ENCODE results near the gene FMN1.

Gene FMN1

DNA sequence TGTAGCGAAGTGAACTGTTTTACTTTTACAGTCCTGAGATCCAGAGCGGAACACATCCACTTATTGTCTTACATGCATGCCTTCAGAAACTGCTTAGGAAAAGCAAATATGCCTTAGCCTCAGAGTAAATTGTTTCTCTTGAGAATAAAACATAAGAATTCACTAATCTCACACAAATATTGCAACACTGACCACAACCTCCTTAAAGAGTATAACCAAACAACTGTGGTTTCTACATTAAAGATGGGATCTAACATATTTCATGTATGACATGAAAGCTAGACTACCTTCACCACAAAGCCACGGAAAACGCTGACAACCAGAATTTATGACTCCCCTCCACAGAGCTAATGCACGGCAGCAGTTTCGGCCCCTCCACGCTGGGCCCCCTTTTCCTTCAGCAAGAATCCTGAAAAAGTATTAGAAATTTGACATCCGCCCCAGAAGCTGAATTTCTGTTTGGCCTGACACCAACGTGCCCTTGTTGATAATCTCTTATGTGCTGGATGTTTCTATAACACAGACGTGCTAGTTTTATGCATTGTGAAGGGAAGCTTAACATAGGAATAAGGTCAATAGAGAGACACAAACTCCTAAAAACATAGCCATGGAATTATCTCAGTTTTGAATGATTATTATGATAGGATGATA, 392.1 kb downstream of the FMN1 start:
- DNase-seq, result no peak

DNA sequence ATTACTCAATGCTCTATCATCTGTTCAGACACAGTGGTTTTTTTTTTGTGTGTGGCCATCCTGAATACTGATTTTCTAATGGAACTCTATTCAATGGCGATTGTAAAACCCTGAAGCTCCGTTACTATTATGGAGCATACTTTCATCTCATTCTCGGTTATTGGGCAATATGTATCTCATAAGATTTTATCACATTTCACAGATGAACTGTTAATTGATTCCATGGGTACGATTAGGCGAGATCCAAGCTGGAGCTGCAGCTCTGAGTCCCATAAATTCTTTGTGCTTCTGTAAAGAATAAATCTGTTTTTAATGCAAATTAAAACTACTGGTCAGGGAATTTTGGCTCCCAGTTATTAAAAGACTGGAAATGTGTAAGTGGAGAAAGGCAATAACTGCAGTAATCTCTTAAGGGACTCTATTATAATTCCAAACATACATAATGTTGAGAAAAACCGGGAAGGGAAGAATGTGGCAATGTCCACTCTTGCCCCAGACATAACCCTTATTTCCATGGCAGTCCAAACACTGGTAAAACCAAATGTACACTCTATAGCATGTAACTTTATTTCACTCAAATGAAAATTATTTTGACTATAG, 394.5 kb downstream of the FMN1 start:
- DNase-seq, result no peak

DNA sequence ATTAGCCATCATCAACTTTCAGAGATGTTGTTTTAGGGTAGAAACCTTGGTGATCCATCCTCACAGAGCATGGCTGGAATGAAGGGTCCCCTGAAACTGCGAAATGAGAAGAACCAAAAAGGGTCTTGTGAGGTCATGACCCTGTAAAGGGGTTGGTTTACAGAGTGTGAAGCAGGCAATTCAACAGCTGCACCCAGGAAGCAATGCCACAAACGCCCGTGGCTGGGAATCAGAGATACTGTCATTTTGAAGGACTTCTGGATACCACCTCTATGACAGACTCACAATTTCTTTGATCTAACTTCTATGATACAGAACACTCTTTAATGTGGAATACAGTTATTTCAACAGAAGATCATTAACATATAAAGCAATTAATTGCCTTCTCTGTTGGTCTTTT, 397.7 kb downstream of the FMN1 start:
- no peak for DNase-seq

DNA sequence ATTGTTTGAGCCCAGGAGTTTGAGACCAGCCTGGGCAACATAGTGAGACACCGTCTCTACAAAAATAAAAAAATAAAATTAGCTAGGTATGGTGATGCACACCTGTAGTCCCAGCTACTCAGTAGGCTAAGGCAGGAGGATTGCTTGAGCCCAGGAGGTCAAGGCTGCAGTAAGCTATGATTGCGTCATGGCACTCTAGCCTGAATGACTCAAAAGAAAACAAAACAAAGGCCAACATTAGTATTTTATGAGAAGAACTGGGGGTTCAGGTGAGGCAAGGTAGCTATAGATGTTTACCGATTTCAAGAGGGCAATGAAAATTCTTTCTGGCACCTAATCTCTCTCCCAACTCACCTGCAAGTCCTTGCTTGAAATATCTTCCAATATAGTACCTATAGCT, 399.5 kb downstream of the FMN1 start:
- no peak for DNase-seq

DNA sequence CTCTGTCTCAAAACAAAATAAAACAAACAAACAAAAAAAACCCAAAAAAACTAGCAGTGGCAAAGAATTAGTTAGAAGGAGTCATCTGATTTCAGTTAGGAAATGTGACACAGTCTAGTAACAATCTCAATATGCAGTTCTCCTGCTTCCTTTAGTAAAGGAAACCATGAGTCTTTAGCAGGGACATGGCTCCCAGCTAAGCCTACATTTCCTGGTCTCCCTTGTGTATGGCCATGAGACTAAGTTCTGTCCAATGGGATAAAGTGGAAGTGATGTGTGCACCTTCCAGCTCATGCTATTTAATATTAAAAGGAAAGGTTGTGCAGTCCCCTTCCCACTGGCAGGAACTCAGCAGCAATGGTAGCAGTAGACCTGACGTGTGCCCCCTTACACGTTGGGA, 402.1 kb downstream of the FMN1 start:
- no peak for DNase-seq

DNA sequence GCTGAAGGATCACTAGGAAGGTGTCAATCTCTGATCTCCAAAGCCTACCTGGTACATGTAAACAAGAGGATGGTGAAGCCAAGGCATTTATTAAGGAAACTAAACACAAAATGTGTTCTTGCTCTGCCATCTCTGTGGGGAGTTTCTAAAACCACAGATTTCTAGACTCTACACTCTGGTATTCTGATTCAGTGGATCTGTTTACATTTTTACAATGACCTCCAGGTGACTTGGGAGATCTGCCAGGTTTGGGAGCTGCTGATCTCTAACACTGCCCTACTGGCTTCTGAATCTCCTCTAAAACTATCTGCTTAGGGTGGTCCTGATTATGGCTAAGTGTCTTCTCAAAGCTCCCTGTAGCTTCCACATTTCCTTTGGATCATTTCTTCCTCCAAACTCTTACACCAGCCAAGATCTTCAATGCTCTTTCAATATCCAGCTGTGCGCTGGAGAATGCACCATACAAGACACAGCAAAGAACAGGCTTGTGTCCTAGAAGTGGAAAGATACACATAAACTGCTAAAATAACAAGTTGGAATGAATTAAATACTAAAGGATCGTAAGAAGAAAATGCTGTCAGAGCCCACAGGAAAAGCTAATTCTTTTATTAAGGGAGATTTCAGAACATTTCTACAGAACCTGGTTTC, 404.0 kb downstream of the FMN1 start:
- no peak for DNase-seq

DNA sequence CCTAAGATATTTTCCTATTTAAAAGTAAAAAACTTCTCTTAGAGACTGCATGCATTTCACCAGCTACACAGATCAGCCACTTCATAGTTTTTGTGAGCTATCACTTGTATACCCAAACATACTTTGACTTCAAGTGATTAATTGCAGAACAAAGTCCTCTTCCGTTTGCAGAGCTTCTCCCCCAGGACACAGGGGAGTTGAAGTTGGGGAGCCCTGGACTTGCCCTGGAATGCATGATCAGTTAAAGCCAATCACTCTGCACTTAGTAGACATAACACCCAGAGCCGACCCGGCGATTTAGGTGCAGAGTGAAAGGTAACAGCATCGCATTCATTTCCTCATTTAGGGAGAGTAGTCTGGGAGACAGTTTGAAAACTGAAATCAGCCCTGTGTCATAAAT, 406.6 kb downstream of the FMN1 start:
- no peak for DNase-seq

DNA sequence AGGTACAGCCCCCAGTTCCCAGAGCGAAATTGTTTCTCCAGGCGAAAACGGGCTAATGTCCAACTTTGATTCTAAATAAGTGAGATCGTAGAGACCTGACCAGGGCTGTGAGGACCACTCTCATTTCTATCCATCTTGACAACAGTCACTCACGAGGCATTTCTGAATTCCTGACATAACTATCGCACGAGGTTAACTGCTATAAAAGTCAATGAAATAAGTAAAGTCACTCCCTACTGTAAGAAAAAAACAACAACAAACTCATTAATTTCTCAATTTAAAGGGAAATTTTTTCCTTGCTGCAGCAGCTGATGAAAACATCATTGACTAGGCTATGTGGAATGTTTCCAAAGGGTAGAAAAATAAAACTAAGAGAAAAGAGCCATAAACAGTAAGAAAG, 407.6 kb downstream of the FMN1 start:
- no peak for DNase-seq

DNA sequence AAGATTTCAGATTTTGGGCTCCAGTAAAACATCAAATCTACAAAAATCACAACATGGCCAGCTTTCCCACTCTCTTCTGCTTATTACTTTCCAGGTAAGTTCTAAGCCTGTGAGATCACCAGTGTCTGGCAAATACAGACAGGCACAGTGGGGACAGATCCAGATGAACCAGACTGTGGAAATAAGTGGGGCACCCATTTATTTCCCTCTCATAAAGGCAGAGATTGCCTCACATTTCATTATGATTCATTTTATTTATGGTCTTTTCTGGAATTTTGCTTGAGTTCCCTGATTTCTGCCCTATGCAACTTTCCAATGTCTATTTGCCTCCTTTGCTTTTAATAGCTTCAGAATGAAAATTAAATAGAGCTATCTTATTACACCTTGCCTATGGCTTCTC, 409.9 kb downstream of the FMN1 start:
- DNase-seq, result no peak

DNA sequence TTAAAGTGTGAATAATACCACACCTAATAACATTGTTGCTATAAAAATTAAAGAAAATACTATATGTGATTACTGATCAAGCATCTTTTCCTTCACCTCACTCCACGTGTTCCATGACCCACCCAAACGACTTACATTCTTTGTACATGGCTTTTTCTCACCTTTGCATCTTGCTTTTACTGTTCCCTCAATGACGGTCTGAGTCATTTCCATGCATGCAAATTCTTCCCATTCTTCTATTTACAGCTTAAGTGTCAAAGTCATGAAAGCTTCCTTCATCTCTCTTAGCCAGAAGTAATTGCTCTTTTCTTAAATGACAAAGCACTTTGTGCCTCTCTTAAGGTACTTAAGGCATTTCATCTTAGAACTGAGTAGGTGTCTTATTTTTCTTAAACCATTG, 412.7 kb downstream of the FMN1 start:
- no peak for DNase-seq

DNA sequence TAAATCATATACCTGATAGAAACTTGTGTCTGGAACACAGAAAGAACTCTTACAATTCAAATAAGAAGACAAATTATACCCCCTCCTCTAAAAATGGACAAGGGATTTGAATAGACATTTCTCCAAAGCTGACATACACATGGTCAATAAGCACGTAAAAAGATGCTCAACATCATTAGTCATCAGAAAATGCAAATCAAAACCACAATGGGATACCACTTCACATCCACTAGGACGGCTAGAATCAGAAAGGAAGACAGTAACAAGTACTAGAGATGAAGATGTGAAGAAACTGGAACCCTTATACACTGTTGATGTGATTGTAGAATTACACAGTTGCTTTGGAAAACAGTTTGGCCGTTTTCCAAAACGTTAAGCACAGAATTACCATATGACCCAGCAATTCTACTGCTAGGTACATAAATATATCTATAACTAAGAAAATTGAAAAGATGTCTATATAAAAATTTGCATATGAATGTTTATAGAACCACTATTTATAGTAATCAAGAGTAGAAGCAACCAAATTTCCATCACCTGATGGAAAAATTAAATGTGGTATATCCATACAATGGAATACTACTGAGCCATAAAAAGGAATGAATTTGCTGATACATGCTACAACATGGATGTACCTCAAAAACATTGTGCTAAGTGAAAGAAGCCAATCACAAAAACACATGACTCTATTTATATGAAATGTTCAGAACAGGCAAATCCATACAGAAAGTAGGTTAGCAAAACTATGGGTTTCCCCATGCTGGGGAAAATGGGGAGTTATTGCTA, 415.9 kb downstream of the FMN1 start:
- DNase-seq, result no peak

DNA sequence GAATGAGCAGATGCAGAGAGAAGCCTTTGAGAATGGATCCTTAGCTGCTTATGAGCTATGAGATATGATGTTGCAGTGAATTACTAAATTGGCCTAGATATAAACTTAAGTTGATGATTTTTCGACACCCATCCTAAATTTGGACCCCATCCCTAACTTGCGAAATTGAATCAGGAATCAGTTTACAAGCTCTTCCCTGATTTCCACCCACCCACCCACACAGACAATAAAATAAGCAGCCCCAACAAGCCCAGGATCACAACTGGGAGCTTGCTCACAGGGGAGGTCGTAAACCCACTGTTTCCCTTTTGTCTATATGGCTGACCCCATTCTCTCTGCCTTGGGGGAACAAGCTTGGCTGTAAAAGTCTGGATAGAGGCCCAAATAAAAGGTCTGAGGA, 419.4 kb downstream of the FMN1 start:
- DNase-seq, result no peak

DNA sequence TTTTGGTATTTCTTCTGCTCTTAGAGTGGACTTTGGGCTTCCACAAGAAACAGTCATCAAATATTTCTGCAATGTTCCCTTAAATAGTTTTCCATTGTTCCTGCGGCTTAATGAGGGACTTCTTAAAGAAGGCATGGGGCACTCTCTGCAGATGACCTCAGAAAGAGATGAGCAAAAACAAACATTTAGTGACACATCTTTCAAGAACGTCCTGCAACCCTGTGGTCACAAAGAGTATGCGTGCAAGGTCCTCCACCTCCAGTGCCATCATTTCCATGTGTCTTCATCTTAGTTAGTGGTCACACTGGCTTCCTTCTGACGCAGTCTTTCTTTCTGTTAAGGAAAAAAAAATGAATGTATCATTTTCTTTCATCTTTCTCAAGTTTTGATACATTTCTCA, 420.5 kb downstream of the FMN1 start:
- no peak for DNase-seq

DNA sequence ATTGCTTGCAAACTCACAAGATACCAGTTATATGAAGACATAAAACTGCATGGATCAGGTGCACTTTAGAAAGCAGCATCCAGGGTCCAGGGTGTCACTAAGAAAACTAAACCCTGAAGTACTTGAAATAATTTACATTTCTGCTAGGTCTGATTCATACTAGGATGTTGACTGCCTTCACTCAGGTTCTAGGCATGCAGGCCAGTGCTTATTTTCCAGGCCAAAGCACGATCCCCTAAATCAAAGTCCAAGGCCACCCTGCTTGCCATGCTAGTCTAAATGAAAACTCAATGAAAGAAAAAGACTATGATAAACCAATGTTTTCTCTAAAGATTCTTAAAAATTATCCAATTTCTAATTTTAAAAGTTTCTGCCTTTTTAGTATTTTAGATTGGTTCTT, 427.3 kb downstream of the FMN1 start:
- no peak for DNase-seq

DNA sequence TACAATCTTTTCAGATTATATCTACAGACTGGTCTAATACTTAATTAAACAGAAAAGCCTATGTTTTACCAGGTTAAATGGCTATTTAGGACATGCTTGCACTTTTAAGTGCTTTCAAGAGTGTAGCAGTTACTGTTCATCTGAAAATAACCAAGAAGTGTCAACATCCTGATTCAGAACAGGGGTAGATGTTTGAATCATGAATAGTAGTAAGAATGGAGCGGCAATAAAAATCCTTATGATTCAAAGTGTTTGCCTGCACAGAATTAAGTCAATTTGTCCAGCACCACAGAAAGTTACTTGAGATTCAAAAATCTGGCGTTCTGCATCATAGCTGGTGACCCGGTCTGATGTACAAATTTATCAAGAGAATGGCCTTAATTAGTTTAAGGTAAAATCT, 428.4 kb downstream of the FMN1 start:
- DNase-seq, result no peak

DNA sequence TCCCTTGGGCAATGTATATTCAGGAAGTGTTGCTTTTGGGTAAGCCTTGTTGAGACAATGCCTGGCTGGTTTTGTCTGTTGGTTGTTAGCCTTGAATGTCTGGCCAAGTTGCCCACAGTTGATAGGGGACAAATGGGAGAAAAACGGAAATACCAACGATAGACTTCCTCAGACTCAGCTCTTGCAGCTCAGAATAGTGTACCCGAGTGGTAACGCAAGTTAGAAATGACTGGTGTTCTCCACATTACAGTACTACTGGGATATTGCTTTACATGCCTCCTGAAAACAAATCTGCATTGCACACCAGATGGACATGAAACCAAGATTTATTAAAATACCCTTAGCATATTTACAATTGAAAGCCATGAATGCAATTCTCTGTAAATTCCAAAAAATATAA, 429.3 kb downstream of the FMN1 start:
- DNase-seq, result no peak

DNA sequence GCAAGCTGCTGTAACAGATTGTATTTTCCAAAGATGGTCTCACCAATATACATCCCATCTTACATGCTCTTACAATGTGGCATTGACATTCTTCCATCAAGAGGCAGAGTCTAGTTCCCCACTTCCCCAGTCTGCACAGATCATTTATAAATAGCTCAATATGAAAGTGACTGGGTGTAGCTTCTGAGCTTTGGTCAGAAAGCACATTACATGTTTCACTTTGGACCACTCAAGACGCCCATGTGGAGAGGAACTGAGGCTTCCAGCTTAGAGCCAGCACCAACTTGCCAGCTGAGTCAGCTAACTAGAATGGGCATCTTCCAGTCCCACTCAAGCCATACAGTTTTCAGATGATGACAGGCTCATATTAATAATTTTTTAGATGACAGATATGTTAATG, 431.2 kb downstream of the FMN1 start:
- no peak for DNase-seq

DNA sequence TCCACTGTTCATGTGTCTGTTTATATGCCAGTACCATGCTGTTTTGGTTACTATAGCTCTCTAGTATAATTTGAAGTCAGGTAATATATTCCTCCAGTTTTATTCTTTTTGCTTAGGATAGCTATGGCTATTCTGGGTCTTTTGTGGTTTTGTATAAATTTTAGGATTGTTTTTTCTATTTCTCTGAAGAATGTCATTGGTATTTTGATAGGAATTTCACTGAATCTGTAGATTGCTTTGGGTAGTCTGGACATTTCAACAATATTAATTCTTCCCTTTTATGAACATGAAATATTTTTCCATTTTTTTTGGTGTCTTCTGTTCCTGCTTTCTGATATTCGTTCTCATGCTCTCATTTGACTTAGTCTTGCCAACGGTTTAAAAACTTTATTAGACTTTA, 437.1 kb downstream of the FMN1 start:
- no peak for DNase-seq

DNA sequence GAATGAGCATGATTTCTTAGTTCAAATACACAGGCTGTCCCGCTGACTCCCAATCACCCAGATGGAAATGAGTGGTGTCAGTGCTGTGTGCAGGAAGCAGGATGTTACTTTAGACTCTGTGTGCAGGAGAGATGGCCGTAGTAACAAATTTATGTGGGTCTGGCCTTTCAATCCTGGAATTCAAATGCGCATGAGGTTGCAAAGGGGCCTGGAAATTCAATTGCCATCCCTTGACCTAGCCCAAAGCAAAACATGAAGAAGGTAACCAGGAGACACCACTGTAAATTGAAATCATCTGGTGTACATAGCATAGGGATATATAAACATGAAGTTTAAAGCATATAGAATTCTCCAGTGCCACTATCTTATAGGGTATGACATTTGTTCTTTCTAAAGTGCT, 443.5 kb downstream of the FMN1 start:
- no peak for DNase-seq

DNA sequence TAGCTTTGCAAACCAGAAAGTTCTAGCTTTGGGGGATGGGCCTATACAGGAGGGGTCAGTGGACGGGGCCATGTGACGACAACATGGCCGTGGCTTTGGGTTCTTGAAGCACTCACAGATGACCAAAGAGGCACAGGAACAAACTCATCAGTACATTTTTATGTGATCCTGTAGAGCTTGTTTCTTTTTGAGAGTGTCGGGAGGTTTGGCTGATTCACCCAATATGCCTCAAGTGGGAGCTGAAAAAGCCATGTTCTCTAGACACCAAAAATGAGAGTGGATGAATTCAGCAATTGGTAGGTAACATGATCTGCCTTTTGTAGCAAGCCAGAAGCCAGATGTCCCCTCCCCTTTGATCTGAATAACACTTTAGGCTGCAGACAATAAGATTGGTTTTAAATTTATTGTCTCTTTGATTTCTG, 446.6 kb downstream of the FMN1 start:
- no peak for DNase-seq

DNA sequence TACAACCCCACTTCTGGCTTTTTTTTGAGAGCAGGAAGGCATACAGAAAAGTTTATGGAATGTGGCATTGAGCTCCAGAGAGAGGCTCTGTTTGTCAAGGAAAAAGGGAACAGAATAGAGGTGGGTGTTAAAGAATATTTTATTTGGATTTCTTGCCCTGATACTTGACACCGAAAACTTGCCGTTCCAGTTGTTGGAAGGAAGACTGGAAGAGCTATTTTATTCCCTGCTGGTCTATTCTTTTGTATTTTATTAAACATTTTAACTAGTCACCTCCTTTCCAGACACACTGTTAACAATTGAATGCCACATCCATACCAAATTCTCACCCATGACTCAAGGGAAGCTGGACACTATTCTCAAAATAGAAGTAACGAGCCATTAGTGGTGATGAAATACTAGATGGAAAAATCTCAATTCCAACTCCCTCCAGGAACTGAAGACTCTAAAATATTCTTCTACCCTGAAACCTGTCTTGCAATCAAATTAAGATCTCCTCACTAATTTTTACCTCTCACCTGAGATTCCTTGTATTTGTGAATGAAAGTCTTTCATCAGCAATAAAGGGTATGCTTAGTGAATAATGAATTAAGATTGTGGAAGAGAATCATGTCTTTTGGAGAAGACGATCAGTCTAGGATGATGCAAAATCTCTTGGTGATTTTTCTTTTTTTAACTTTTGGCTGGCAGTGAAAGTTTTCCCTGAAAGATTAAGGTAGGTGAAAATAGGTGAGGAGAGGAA, 448.2 kb downstream of the FMN1 start:
- no peak for DNase-seq

DNA sequence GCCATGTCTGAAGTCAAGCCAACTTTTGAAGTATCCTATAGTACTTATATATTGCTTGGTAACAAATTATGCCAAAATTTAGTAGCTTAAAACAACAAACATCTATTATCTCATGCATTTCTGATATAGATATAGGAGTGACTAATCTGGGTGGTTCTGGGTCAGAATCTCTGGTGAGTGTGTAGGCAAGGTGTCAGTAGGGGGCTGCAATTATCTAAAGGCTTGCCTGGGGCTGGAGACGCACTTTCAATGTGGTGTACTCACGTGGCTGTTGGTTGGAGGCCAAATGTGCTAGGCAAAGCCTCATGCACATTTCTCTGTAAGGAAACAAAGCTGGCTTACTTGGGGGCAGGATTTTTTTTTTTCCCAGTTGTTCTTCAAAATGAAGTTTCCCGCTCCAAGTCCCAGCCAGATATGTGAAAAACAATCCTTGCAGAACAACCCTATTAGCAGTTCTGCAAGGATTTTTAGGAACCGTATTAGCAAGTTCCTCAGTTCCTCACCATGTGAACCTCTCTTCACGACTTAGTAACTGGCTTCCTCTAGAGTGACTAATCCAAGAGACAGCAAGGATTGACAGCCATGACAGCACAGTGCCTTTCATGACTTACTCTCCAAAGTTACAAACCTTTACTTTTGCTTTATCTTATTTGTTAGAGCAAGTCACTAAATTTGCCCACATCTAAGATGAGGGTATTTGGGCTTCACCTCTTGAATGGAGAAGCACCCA, 450.9 kb downstream of the FMN1 start:
- no peak for DNase-seq

Measured in activated CD4-positive, alpha-beta T cell treated with anti-CD3 and anti-CD28 coated beads for 4 hours (primary cell).